Naive thymus-derived CD4-positive, alpha-beta T cell (primary cell): Measurements from ENCODE around the gene ATP6V0E2. TPM values are rescaled to one million over a fixed set of nuclear protein-coding genes. Genes with fewer than 3 reads are reported as not detected.
"Not testable (repeated sequence)": the region's sequence is repeated elsewhere in the genome, so short reads cannot be mapped to it uniquely, and the experiment has no call there.

Experiments
- ATAC-seq: fragments of 150-1000 bp; cut with Tn5 transposase; 2 replicates; pipeline ENCODE4 v1.10.0; 2021; ENCODE audit warnings: mild to moderate bottlenecking, moderate library complexity
- CTCF ChIA-PET: fragments of 350-600 bp; sonication (Branson Sonifier 250); formaldehyde crosslinking; loops from one replicate; lab custom pipeline; 2021; ENCODE audit warnings: antibody characterized with exemption; lab: Charles Lee
- POLR2A ChIA-PET: fragments of 350-600 bp; sonication (Branson Sonifier 250); formaldehyde crosslinking; loops from one replicate; lab custom pipeline; 2021; ENCODE audit warnings: antibody characterized with exemption, inconsistent platforms; lab: Charles Lee
- DNase-seq, 9 donors: peaks; one replicate each; pipeline versions ENCODE4 v3.0.0 to v3.0.0-alpha.2; 2020 to 2022; ENCODE audit warnings: mixed read lengths in 1 of 9
- H3K27ac ChIP-seq: one replicate; pipeline ENCODE4 v1.7.0; 2013; ENCODE audit warnings: mild to moderate bottlenecking, low read depth, low read length, moderate library complexity
- H3K27me3 ChIP-seq, 2 donors: one replicate each; pipeline ENCODE4 v1.7.0; 2013; ENCODE audit warnings: low read length in 2 of 2, mild to moderate bottlenecking in 2 of 2, moderate library complexity in 2 of 2; ENCODE audit not compliant: control insufficient read depth in 2 of 2, insufficient read depth in 2 of 2
- H3K36me3 ChIP-seq, 3 experiments: 1 replicate in 2 of 3; 2 replicates in 1 of 3; pipeline ENCODE4 v1.7.0; 2013; ENCODE audit warnings: low read length in 3 of 3, mild to moderate bottlenecking in 3 of 3, moderate library complexity in 1 of 3; ENCODE audit not compliant: insufficient read depth in 3 of 3, control insufficient read depth in 2 of 3
- H3K4me1 ChIP-seq, 2 donors: one replicate each; pipeline ENCODE4 v1.7.0; 2013; ENCODE audit warnings: low read length in 2 of 2, mild to moderate bottlenecking in 2 of 2, moderate library complexity in 1 of 2; ENCODE audit not compliant: control insufficient read depth in 2 of 2, insufficient read depth in 2 of 2
- H3K4me3 ChIP-seq: 2 replicates; pipeline ENCODE4 v1.7.0; 2013; ENCODE audit warnings: mild to moderate bottlenecking, low read length
- H3K9me3 ChIP-seq, 3 experiments: 1 replicate in 2 of 3; 2 replicates in 1 of 3; pipeline ENCODE4 v1.7.0; 2013; ENCODE audit warnings: low read length in 3 of 3; ENCODE audit not compliant: control insufficient read depth in 2 of 3
- H3K27ac Mint-ChIP-seq, 9 donors: one replicate each; pipeline ENCODE4 v1.8.0; 2020 to 2022; ENCODE audit warnings: mixed read lengths in 9 of 9, mild to moderate bottlenecking in 8 of 9, moderate library complexity in 5 of 9, inconsistent platforms in 2 of 9
- H3K27me3 Mint-ChIP-seq, 5 donors: one replicate each; pipeline ENCODE4 v1.8.0; 2021 to 2022; ENCODE audit warnings: mixed read lengths in 5 of 5, mild to moderate bottlenecking in 1 of 5
- H3K36me3 Mint-ChIP-seq, 5 donors: one replicate each; pipeline ENCODE4 v1.8.0; 2020 to 2022; ENCODE audit warnings: mixed read lengths in 5 of 5, mild to moderate bottlenecking in 3 of 5, inconsistent platforms in 1 of 5
- H3K4me1 Mint-ChIP-seq, 7 donors: one replicate each; pipeline ENCODE4 v1.8.0; 2020 to 2022; ENCODE audit warnings: mixed read lengths in 7 of 7, mild to moderate bottlenecking in 3 of 7, inconsistent platforms in 1 of 7
- H3K4me3 Mint-ChIP-seq, 10 donors: one replicate each; pipeline ENCODE4 v1.8.0; 2020 to 2022; ENCODE audit warnings: mild to moderate bottlenecking in 10 of 10, mixed read lengths in 10 of 10, moderate library complexity in 6 of 10, inconsistent platforms in 2 of 10
- H3K9me3 Mint-ChIP-seq, 11 donors: one replicate each; pipeline ENCODE4 v1.8.0; 2020 to 2022; ENCODE audit warnings: mixed read lengths in 11 of 11, mild to moderate bottlenecking in 4 of 11, inconsistent platforms in 1 of 11, moderate library complexity in 1 of 11
- intact Hi-C, 2 donors: fragments of 100-400 bp; cut with micrococcal nuclease; formaldehyde crosslinking; loops; one replicate each; pipeline ENCODE4 v1.15.1; 2023
- polyA plus RNA-seq, 2 donors: library from polyadenylated mRNA; unstranded; fragments of 300-500 nt; fragmentation: Illumina TruSeq; gene quantifications; one replicate each; pipeline ENCODE4 v1.2.3, GENCODE V29; 2021
- total RNA-seq, 6 experiments: library from RNA in 5 of 6; stranded (reverse) in 5 of 6; gene quantifications; 1 replicate in 5 of 6; 2 replicates in 1 of 6; pipeline ENCODE4 v1.2.3 and lab custom pipeline; 2021 to 2026

Gene ATP6V0E2
- total and polyA plus RNA-seq, 7 experiments from 2014 or later, result 32.7 to 240 (median 67.5) TPM

- H3K27me3 ChIP-seq, H3K9me3 Mint-ChIP-seq, H3K4me1 Mint-ChIP-seq, DNase-seq, H3K4me3 ChIP-seq, CTCF ChIA-PET, POLR2A ChIA-PET, H3K4me1 ChIP-seq, intact Hi-C loops, H3K9me3 ChIP-seq, H3K27ac ChIP-seq, H3K36me3 ChIP-seq, ATAC-seq, H3K27ac Mint-ChIP-seq, H3K4me3 Mint-ChIP-seq: not testable (repeated sequence)
- Mint-ChIP-seq H3K36me3 (peaks cover 0 to 11% (median 5%) of the 10 kb centered on the region in 5 donors), H3K27me3 (peaks cover 0 to 15% (median 0%) of the 10 kb centered on the region in 5 donors)
Observed at GRCh38 chr7:149894957-149895356, 21.2 kb downstream of the ATP6V0E2 start.

- H3K27ac Mint-ChIP-seq, H3K4me3 Mint-ChIP-seq, intact Hi-C loops, H3K36me3 ChIP-seq, H3K27me3 ChIP-seq, H3K36me3 Mint-ChIP-seq, H3K27ac ChIP-seq, H3K4me1 Mint-ChIP-seq, H3K4me1 ChIP-seq, H3K27me3 Mint-ChIP-seq, DNase-seq, POLR2A ChIA-PET, H3K9me3 ChIP-seq, ATAC-seq, CTCF ChIA-PET, H3K4me3 ChIP-seq, H3K9me3 Mint-ChIP-seq: not testable (repeated sequence)
Observed at GRCh38 chr7:149907776-149908376, 34.1 kb downstream of the ATP6V0E2 start.

GRCh38 chr7:149910219-149910618, 36.5 kb downstream of the ATP6V0E2 start:
- H3K36me3 Mint-ChIP-seq, H3K27ac Mint-ChIP-seq, ATAC-seq, H3K4me3 ChIP-seq, H3K9me3 ChIP-seq, H3K27me3 Mint-ChIP-seq, H3K36me3 ChIP-seq, H3K27me3 ChIP-seq, POLR2A ChIA-PET, H3K4me1 Mint-ChIP-seq, DNase-seq, intact Hi-C loops, H3K4me3 Mint-ChIP-seq, H3K4me1 ChIP-seq, H3K9me3 Mint-ChIP-seq, H3K27ac ChIP-seq, CTCF ChIA-PET: not testable (repeated sequence)

GRCh38 chr7:149912126-149912525, 38.4 kb downstream of the ATP6V0E2 start:
- H3K4me3 Mint-ChIP-seq, H3K4me1 ChIP-seq, H3K9me3 ChIP-seq, H3K9me3 Mint-ChIP-seq, H3K36me3 Mint-ChIP-seq, H3K27me3 Mint-ChIP-seq, H3K36me3 ChIP-seq, H3K27ac ChIP-seq, H3K4me1 Mint-ChIP-seq, H3K27ac Mint-ChIP-seq, ATAC-seq, H3K4me3 ChIP-seq, CTCF ChIA-PET, H3K27me3 ChIP-seq, POLR2A ChIA-PET, intact Hi-C loops, DNase-seq: not testable (repeated sequence)

- CTCF ChIA-PET, H3K4me1 Mint-ChIP-seq, H3K27ac ChIP-seq, H3K9me3 Mint-ChIP-seq, H3K27me3 ChIP-seq, H3K4me3 ChIP-seq, H3K4me1 ChIP-seq, H3K36me3 Mint-ChIP-seq, intact Hi-C loops, DNase-seq, POLR2A ChIA-PET, H3K4me3 Mint-ChIP-seq, H3K36me3 ChIP-seq, ATAC-seq, H3K27ac Mint-ChIP-seq, H3K9me3 ChIP-seq, H3K27me3 Mint-ChIP-seq: not testable (repeated sequence)
Observed at GRCh38 chr7:149926414-149926813, 52.6 kb downstream of the ATP6V0E2 start.

Other genes with a start within 250 kb of the ATP6V0E2 start
- gene ZNF467, start 100.4 kb upstream of the ATP6V0E2 start, total RNA-seq, result 10 to 100 TPM in 1 of 5 experiments, 1 to 10 TPM in 3, under 1 TPM in 1; 0.17 to 33.1 (median 4.5) TPM
- gene ZNF467, start 100.4 kb upstream of the ATP6V0E2 start, polyA plus RNA-seq, result 1 to 10 TPM; 6.8 to 9.8 TPM
- 100 to 1,000 TPM in 2 of 5 experiments, 10 to 100 TPM in 3; 36.9 to 112 (median 41.8) TPM for gene ZNF862, start 35.6 kb upstream of the ATP6V0E2 start, total RNA-seq
- 10 to 100 TPM in 1 of 2 donors, 1 to 10 TPM in 1; 9.1 to 11.7 TPM for gene ZNF862, start 35.6 kb upstream of the ATP6V0E2 start, polyA plus RNA-seq